NCI-H510A treated with DMSO at 0.1 percent for 48 hours (cell line): ENCODE results near the gene CAMTA1.

Source experiments
- DNase-seq: peaks from one replicate; lab custom pipeline; 2025; lab: John Stamatoyannopoulos, UW

The CAMTA1 gene

DNA sequence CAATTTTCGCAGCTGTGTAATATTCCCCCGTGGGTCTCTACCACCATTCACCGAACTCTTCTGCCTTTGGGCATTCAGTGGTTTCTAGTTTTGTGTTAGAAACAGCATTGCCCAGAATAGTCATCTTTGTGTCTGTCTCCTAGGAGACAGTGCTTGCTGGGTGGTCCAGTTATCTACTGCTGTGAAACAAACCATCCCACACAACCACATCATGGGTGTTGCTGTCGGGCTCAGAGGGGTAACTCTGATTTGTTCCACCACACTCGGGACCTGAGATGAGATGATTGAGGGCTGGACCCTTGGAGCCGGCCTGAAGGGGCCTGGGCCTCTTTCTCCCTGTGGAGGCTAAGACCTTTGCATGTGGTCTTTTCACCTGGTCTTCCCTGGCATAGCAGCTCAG is 558.6 kb downstream of the CAMTA1 start:
- DNase-seq = no peak

DNA sequence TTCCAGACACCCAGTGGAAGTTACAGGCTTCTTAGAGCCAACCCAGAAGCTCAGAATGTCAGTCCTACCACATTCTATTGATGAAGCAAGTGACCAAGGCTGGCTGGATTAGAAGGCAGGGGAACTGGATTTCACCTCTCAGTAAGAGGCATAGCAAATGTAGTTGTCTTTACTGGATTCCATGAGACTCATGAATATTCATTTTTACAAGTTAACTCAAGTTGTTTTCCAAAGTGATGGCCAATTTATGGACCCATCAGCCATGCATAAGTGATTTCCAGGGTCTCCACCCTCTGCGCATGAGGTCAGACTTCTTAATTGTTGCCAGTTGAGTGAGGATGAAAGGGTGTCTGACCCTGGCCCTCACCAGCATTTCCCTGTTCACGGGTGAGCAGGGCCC is 559.0 kb downstream of the CAMTA1 start:
- no peak for DNase-seq

DNA sequence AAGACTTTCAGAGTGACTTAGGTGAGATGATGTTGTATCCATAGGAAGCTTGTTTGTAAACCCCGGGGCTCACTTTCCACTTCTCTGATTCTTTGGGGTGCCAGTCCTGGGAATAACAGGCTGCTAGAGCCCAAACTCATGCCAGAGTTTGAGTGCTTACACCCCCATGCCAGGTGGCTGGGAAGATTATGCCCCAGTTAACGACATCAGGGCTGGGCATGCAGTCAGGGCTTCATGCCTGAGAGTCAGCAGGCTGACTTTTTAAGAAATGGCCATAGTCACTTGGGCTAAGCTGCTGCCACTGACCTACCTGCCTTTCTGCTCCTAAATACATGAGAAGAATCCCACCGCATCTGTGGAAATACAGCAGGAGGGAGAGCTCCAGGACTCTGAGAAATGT is 560.3 kb downstream of the CAMTA1 start:
- DNase-seq = no peak

DNA sequence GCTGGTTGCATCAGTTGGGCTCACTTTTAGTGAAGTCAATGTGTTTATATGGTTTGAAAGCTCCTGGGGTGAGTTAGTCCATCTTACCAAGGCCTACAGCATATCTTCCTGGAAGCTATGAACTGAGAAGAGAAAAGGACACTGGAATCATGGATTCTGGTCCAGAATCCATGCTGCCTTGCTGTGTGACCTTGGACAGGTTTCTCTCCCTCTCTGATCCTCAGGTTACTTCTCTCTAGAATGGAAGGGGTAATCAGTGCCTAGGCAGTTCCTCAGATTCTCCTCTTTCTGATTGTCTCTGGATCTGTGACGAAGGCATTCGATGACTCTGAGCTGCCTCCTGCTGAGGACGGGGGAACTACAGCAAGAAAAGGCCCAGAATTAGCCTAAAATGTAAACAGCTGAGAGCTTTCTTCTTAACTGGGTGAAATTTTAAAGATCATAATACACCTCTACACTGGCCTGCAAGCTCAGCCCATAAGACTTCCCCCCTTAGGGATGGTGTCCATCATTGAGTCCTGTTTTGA is 560.9 kb downstream of the CAMTA1 start:
- DNase-seq = no peak

DNA sequence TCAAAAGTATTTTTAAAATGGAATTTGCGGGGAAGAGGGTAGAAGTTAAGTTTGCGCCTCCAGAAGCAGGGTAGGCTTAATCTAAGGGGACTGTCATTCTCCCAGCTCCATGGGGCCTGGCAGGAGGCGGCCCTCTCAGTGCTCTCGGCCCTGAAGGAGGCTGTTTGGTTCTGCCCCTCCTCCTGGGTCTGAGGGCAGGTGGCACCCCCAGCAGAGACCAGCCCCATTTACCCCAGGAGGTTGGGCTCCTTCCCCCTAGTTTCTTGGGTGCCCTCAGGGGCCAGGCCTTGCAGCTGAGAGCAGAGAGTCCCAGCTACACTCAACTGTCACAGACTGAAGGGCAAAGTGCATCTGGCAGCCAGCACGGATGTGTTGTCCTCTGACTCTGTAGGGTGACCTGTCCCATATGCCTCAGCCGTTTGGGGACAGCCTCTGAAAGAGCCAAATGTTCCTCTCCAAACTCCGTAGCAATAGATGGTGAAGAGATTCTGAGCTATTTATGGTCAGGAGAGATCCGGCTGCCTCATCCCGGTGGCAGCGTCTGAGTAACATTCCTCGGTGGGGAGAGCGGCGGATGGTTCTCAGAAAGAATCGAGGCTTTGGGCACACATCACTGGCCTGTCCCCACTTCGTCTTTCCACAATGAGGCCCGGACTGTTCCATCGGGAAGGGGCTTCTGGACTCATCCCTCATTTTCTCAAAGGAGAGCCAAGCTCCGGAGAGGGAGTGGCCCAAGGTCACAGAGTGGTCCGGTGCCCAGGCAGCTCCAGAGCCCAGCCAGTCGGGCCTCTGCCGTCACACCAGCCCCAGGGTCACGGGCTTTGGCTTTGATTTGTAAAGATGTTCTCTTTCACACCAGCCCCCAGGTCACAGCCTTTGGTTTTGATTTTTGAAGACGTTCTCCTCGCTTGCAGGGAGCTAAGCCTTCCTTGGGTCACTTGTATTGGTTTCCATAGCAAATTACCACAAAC is 561.6 kb downstream of the CAMTA1 start:
- no peak for DNase-seq

DNA sequence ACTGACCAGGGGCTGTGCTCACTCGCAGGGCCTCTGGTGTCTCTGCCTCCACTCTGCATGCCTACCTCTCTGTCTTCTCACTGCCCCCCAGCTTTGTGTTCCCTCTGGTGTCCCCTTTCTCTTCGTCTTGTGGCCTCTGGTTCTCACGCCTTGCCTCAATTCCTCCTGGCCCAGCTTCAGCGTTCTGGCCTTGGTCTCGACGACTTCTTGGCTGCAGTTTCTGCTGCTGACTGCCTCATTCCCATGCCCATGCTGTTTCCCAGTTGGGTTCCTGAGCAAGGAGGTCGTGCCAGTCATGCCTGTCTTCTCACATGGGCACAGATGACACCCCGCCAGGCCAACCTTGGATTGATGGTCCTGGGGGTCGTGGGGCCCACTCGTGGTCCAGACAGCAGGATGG is 562.8 kb downstream of the CAMTA1 start:
- no peak for DNase-seq

DNA sequence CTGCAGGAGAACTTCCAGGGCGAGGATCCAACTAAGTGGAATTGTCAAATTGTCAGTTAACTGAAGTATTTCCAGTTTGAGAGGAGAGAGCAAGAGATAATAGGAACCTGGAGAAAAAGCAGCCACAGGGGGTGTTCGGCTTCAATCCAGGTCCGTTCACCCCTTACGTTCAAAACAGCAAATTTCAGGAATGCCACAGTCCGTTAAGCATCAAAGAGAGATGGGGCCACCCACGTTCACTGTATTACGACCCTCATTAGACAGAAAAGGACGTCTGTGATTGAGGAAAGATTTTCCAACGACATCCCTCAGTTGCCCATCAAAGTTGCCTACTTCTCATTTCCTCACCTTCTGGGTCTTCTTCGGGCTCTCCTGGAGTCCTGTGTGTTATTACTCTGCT is 563.3 kb downstream of the CAMTA1 start:
- DNase-seq = no peak

DNA sequence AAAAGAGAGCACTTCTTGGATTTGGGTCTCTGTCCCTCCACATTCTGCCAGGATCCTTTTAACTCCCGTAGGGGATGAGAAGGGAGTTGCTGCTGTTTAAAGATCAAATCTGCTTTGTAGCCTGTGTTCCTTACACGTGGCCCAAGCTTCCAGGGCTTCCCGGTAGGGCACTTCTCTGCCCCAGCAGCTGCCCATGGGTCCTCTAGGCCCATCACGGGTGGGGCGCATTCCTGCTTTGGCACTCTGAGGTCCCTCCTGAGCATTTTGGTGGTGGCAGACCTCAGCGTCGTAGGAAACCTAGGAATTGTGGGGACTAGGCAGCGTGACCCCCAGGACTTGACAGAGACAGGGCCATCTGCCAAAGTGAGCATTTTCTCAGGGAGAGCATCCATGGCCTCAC is 565.5 kb downstream of the CAMTA1 start:
- DNase-seq = no peak

DNA sequence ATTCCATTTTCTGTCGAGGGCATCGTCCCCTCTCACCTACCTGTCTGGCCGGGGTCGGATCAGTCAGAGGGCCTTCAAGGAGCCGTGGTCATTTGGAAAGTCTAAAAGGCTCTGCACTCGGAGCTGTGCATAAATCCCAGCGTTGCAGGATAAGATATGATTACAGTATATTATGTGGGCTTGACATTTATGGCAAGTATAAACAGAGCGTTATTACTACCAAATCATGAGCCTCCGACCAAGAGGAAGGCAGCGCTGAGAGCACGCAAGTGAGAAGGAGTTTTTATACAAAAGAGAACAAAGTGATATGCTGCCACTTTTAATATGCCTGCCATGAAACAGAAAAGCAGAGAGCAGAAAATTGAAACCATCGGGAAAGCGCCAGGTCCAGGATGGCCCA is 566.4 kb downstream of the CAMTA1 start:
- no peak for DNase-seq

DNA sequence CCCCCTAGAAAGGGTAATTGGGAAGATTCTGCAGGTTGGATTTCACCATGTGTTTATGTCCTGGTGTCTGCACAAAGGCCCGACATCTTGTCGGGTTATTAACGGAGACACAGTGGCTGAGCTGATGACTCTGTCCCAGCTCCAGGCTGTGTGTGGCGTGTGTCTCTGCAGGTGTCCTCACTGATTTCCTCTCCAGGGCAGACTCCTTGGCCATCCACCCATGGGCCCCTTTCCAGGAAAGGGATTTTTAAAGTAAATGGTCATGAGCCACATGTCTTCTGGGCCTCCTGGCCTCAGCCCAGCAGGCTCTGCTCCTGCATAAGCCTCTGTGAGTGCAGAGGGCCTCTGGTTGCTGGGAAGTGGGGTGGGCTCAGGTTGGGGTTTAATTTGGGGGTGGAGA is 567.1 kb downstream of the CAMTA1 start:
- no peak for DNase-seq

DNA sequence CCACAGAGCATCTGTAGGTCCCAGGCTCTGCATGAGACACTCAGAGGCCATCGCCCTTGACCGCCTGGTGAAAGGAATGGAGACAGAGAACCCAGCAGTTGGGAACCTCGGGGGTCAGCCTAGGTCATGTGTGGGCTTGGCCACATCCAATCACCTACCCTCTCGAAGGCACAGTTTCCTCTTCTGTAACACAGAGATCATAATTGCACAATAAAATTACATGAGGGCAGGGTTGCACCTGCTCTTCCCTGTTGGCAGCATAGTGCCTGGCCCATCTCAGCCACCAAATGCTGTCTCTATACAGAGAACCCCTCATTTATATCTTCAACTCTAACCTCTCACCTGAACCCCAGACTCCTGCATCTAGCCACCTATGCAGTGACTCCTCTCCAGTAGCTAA is 567.7 kb downstream of the CAMTA1 start:
- DNase-seq = no peak

DNA sequence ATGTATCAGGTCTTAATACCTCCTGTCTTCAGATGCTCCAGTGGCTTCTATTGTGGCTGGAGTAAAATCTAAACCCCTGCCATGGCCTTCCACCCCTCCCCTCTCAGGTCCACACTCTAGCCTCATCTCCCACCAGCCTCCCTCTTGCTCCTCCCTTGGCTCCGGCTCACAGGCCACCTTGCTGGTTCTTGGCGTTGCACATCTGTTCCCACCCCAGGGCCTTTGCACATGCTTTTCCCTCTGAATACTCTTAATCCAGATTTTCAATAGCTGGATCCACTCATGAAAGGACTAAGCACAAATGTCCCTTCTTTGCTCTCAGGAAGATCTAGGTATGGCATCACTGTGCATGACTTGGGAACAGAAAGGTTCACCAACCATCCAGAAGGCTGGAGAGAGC is 570.4 kb downstream of the CAMTA1 start:
- no peak for DNase-seq

DNA sequence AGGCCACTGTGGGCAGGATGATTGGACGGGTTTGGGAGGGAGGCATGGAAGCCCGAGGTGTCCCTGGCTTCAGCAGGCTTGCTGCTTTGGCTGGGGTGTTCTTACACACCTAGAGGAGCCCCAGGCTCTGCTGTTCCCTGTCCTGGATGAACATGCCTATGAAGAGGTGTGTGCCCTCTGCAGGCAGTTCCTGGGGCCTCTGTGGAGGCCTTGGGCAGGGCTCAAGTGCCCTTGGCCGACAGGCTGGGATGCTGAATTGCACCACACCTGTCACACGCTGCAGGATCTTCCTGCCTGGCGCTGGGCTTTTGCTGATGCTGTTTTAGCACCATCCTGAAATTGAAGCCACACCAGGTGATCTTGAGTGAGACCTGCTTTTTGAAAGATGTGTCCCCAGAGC is 570.8 kb downstream of the CAMTA1 start:
- DNase-seq = peak; percentile 49

DNA sequence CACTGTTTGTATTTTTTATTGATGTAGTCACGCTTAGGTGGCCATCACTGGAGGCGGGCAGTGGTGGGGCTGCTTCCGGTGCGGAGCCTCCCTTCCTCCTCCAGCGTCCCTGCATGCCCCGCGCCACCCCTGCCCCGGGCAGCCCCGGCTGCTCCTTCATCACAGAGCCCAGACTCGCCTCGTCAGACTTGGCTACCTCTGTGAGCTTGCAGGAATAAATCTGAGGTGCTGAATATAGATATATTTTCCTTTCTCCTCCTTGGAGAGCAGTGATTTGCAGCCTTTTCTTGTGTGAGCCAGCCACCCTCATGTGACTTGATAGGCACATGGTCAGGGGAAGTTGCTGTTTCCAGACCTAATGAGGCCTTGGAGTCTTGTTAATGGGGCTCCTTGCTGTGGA is 573.2 kb downstream of the CAMTA1 start:
- DNase-seq = no peak

DNA sequence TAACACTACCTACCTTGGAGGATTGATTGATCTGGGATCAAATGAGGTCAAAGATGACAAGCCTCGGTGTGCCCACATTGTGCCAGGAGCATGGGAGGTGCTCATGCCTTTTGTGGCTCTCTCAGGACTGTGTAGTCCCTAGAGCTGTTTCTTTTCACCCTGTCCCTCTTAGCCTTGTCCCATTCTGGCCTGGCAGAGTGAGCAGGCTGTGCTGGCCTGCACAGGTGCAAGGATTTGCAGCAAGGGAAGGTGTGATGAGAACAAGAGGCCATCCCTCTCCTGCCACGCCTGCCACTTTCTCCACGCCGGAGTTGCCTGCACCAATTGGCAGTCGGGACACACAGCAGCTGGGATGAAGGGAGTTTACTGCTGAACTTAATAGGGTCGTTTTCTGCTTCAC is 575.3 kb downstream of the CAMTA1 start:
- no peak for DNase-seq

DNA sequence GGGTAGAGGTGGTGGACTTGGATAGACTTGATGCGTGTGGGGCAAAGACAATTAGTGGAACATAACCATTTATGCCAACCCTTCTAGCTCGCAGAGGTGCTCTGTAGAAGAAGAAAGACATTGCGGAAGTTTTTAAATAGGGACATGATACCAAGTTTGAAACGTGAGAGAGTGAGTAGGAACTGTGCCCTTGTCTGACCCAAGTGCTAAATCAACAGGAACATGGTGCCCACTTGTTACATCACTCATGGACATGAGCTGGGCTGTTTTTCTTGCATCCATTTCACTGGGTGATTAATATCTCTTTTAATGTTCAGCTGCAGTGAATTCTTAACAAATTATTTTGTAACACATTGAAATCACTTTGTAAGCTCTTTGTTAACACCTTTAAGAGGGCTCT is 577.7 kb downstream of the CAMTA1 start:
- no peak for DNase-seq

DNA sequence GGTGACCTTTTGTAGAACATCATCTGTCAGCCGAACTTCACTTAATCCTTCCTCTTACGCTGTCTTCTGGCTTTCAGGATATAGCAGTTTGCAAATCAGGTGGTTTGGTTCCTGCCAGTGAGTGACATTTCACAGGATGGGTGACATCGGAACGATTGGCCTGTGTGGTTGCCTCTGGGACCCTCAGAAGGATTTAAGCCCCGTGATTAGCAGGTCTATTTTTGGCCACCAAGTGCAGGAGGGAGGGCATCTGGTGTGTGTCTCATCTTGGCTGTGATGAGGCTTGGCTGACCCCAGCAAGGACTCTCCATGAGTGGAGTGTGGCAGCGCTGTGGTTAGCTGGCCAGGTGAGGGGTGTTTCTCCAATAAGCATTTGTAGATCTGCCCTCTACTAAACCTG is 578.2 kb downstream of the CAMTA1 start:
- DNase-seq = no peak

DNA sequence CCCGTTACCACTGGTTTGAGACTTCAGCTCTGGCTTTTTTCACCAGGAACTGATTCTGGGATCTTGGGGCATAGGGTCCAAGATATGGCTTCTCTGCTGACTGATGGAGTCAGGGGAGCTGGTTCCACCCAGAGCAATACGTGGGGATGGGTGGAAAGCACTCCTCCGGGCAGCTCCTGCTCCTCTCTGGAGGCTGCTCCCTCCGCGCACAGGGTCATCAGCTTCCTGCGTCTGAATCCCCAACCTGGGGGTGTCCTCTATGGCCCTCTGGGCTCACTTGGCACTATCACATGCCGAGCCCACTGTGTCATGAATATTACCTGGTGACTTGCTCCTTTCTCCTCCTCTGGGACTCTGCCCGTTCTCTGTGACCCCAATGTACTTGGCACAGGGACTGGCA is 580.5 kb downstream of the CAMTA1 start:
- DNase-seq = no peak

DNA sequence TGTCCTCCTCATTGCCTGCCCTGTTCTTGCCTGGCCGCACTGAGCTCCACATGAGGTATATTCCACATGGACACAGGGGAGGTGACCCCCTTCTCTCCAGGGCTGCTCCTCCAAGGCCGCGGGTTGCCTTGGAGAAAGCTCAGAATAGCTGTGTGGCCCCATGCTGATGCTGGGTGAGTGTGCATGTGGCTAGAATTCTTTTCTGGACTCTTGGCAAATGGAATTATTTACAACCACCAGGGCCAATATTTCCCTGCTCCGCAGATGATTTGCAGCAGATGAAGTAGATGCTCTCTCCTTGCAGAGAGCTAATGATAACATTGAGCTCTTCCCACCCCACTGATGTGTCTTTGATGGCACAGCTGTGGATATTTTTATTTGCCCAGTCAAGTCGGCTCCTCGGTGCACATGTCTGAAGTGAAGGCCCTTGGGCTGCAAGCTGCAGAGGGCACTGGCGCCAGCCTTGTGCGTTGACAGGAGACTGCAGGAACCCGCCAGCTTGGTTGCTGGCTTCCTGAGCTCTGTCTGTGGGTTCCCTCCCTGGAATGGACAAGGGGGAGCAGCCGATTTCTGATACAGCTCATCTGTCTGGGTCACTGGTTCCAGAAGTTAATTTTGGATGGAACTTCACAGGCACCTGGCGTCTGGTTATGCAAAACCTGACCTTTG is 581.2 kb downstream of the CAMTA1 start:
- DNase-seq = peak; percentile 79

DNA sequence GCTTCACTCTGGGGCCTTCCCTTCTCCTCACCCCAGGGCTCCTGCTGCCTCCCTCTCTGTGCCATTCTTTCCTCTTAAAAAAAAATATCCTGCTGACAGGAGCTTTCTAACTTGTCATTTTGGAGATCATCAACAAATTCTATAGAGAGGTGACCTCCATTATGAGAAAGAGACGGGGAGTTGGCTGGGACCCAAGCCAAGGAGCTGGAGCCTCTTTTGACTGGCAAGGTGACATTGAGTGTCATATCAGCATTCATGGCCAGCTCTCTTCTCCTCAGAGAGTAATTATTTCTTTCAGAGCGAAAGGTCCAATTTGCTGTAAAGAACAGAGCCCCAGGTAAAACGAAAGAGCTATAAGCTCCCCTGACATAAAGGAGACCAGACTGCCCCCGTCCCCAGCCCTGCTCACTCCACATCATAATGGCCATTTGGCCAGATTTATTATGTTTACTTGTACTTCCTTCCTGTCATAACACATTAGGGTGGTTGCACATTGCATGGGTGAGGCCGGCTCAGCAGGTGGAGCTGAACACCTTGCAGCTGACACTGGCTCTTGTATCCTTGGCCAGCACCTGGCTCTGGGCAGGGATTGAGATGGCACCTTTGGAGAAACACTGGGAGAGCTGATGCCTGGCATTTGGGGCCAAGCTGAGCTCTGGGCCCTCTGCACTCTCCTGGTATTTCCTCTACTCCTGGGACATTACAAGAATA is 581.9 kb downstream of the CAMTA1 start:
- peak; percentile 96 for DNase-seq

DNA sequence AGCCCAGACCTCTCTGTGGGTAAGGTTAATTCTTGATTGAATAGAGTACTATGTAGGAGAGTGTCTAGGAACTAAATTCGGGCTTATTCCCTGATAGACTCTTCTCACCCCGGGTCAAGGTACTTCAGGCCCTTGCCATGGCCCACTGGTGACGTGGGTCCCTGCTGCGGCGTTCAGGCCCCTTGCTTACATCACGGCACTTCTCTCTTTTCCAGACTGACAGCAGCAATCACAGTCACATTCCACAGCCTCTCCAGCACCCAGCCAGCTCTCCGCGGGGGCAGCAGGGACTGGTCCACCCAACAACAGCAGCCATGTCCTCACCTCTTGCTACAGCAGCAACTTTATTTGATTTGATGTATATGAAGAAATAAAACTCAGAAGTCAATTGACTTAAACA is 584.6 kb downstream of the CAMTA1 start:
- DNase-seq = no peak

DNA sequence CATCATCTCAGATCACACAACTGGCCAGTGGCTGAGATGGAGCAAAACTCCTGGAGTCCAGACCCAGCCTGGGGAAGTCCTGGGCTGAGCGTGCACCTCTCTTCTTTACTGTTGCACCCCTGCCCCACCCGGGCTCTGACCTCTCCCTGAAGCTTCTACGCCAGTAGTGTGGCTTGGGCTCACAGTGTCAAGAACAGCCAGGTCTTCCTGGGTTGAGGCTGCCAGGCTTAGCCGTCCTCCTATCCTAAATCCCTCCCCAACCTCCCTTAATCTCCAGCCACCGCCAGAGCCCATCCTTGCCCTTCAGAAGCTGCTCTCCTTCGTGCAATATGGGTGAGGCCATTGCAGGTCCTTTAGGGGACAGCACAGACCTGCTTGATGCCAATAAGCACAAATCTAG is 586.7 kb downstream of the CAMTA1 start:
- no peak for DNase-seq
